ENCODE results near the gene NRG4.

GRCh38 chr15:76024021-76024768 is 12.0 kb upstream of the NRG4 start:
- TF ChIP-seq ZNF274 (IDR thresholded peaks at IDR 0.05; ENCODE audit: low read depth, low read length) (no peak), YY1 (IDR thresholded peaks at IDR 0.05; ENCODE audit: insufficient read depth, insufficient read length) (no peak)

Measured in NT2/D1 (cell line).